HFFc6 (cell line): ENCODE results near the gene PRDM16. TPM values are rescaled to one million over a fixed set of nuclear protein-coding genes. Genes with fewer than 3 reads are reported as not detected.

Experiments
- DNase-seq: peaks from one replicate; pipeline ENCODE4 v3.0.0-alpha.2; 2018
- H3K27ac Mint-ChIP-seq: 2 replicates; pipeline ENCODE4 v1.8.0; 2020; ENCODE audit warnings: mild to moderate bottlenecking, mixed read lengths
- H3K27me3 Mint-ChIP-seq: 2 replicates; pipeline ENCODE4 v1.8.0; 2021; ENCODE audit warnings: mild to moderate bottlenecking, moderate library complexity, mixed read lengths; ENCODE audit not compliant: insufficient read depth
- H3K36me3 Mint-ChIP-seq: 2 replicates; pipeline ENCODE4 v1.8.0; 2021; ENCODE audit warnings: low read depth, mixed read lengths
- H3K4me1 Mint-ChIP-seq: 2 replicates; pipeline ENCODE4 v1.8.0; 2020; ENCODE audit warnings: low read depth, mixed read lengths
- H3K4me3 Mint-ChIP-seq: 2 replicates; pipeline ENCODE4 v1.8.0; 2020; ENCODE audit warnings: mild to moderate bottlenecking, moderate library complexity, mixed read lengths
- H3K9me3 Mint-ChIP-seq: 2 replicates; pipeline ENCODE4 v1.8.0; 2020; ENCODE audit warnings: mild to moderate bottlenecking, mixed read lengths
- total RNA-seq, 6 experiments: library from RNA; stranded (reverse); fragmentation: NEBNext Ultra II Directional; extraction: Animal tissue kit (Norgen Biotek cat#: 25700); gene quantifications; 2 replicates in 1 of 6; 3 replicates in 5 of 6; pipeline ENCODE4 v1.2.3, GENCODE V29; 2021
- TF ChIP-seq, protein P1 (sequence below): fragments of 200-600 bp; sonication (generic); IDR thresholded peaks from 2 replicates; pipeline ENCODE4 v1.5.0; 2021; ENCODE audit warnings: antibody characterized with exemption, mild to moderate bottlenecking

Gene PRDM16
- total RNA-seq, 6 experiments from 2014 or later, result not detected

DNA sequence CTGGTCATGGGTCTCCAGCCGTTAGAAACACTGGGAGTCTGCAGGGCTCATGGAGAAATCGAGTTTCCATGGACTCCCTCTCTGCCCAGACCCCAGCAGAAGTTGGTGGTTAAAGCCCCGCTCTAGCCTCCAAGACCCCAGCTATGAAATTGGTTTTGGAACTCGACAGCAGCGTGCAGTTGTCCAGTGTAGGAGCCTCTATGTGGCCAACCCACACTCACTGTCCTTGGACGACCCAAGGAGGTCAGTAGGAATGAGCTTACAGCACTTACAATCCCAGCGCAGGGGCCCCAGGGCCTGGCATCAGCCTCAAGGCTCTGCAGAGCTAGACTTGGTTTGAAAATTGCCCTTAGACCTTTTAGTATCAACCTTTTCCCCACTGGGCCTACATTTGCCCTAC lies 3.2 kb upstream of the PRDM16 start:
- no peaks in the 10 kb centered on the region for H3K9me3 Mint-ChIP-seq
- no peak overlapping the region for H3K4me3 Mint-ChIP-seq
- no peaks in the 10 kb centered on the region for H3K36me3 Mint-ChIP-seq
- H3K27ac Mint-ChIP-seq, result no peak overlapping the region
- peaks cover 22% of the 10 kb centered on the region for H3K27me3 Mint-ChIP-seq
- no peak for DNase-seq
- no peaks in the 10 kb centered on the region for H3K4me1 Mint-ChIP-seq
- TF ChIP-seq, protein P1, sequence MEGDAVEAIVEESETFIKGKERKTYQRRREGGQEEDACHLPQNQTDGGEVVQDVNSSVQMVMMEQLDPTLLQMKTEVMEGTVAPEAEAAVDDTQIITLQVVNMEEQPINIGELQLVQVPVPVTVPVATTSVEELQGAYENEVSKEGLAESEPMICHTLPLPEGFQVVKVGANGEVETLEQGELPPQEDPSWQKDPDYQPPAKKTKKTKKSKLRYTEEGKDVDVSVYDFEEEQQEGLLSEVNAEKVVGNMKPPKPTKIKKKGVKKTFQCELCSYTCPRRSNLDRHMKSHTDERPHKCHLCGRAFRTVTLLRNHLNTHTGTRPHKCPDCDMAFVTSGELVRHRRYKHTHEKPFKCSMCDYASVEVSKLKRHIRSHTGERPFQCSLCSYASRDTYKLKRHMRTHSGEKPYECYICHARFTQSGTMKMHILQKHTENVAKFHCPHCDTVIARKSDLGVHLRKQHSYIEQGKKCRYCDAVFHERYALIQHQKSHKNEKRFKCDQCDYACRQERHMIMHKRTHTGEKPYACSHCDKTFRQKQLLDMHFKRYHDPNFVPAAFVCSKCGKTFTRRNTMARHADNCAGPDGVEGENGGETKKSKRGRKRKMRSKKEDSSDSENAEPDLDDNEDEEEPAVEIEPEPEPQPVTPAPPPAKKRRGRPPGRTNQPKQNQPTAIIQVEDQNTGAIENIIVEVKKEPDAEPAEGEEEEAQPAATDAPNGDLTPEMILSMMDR, result no peak

DNA sequence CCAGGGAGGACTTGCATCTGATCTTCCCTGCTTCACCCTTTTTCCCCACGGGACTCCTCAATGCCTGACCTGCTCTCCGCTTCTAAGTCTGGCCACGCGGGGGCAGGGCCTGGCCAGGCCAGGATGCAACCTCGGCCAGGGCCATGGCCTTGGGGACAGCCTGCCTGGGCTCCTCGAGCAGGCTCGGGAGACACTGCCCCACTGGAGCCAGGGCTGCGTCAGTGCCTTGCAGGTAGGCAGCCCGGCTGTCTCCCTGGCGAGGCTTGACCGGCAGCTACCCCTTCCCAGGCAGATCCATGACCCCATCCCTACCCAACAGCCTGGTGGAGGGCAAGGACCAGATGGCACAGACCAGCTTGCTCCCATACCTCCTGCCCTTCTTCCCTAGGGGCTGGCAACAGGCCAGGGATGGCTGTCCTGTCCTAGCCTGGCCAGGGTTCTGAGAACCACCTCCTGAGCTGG lies 2.7 kb upstream of the PRDM16 start:
- Mint-ChIP-seq H3K9me3 (no peaks in the 10 kb centered on the region), H3K4me3 (no peak overlapping the region), H3K27me3 (peaks cover 22% of the 10 kb centered on the region)

DNA sequence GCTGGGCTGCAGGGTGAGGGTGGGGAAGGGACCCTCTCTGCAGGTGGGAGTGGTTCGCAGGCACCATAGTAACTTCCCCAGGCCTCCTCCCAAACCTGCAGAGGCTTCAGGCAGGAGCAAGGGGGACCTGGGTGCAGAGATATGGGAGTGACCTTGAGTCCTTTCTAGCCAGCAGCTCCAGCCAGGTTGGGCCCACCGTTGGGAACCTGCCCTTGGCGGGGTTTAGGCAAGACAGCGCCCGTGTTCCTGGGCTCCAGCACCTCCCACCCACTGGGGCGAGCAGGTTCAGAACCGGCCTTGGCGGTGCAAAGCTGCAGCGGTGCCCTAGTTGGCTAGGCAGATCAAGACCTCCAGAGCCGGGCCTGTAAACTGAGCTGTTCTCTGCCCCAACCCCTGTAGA lies 2.2 kb upstream of the PRDM16 start:
- H3K4me3 Mint-ChIP-seq, result no peak overlapping the region
- no peaks in the 10 kb centered on the region for H3K4me1 Mint-ChIP-seq
- TF ChIP-seq, protein P1, result no peak
- H3K36me3 Mint-ChIP-seq, result no peaks in the 10 kb centered on the region
- no peaks in the 10 kb centered on the region for H3K9me3 Mint-ChIP-seq
- no peak for DNase-seq
- no peak overlapping the region for H3K27ac Mint-ChIP-seq
- H3K27me3 Mint-ChIP-seq, result peaks cover 22% of the 10 kb centered on the region

More for the DNA sequence above, 2.7 kb upstream of the PRDM16 start:
- no peak overlapping the region for H3K27ac Mint-ChIP-seq
- no peaks in the 10 kb centered on the region for H3K36me3 Mint-ChIP-seq
- DNase-seq, result peak; percentile 3
- TF ChIP-seq, protein P1, result peak; percentile 66
- H3K4me1 Mint-ChIP-seq, result no peaks in the 10 kb centered on the region

DNA sequence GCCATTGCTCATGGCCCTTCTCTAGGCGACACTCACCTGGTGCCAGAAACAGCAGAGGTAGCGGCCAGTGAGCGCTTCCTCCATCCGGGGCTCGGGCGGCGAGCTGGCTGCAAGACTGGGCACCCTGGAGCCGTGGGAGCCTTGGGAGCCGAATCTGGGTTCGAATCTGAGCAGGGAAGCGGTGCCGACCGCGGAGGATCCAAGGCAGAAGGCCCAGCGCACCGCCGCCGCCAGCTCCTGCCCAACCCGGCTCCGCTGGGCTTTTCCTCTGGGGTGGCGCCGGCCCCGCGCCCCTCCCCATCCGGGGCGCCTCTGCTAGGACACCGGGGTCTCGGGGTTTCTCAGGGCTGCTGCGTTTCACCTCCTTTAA lies 1.7 kb upstream of the PRDM16 start:
- H3K4me1 Mint-ChIP-seq, result no peaks in the 10 kb centered on the region
- H3K27me3 Mint-ChIP-seq, result peaks cover 22% of the 10 kb centered on the region
- TF ChIP-seq, protein P1, result no peak
- H3K4me3 Mint-ChIP-seq, result no peak overlapping the region
- H3K27ac Mint-ChIP-seq, result no peak overlapping the region
- DNase-seq, result no peak
- no peaks in the 10 kb centered on the region for H3K9me3 Mint-ChIP-seq
- H3K36me3 Mint-ChIP-seq, result no peaks in the 10 kb centered on the region

DNA sequence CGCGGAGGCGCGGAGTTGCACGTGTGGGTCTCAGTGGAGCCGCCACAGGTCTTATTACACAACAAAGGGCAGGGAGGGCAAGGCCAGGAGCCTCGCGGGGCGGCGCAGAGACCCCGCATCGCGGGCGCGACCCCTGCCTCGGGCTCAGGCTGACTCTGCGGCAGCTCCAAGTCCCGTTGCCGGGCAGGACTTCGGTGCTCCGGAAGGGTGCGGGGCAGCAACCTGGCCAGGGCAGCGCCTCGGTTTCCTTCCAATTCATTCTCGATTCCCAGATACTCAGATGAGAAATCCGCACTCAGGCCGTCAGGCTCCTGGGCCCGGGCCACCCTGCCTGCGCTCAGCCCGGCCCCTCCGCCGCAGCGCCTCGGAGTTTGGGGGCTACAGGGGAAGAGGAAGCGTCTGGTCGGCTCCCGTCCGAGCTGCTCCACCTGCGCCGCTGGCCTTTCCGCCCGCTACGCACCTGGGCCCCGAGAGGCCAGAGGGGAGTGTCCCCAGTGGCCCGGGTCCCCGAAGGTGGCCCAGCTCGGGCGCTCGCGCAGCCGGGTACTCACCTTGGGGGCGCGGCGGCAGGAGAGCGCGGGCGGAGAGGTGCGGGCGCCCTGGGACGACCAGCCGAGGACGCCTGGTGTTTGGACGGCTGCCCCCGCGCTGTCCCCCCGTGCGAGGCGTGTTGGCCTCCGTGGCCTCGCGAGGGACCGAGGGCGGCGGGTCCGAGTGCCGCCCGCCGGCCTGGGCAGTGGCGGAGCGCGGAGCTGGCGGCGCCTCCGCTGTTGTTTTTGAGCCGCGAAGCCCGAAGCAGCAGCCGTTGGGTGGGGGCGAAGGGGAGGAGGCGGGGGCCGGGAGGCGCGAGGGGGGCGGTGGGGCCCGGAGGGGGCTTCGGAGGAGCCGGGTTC lies 1.1 kb upstream of the PRDM16 start:
- TF ChIP-seq, protein P1, result no peak
- no peak overlapping the region for H3K4me3 Mint-ChIP-seq
- no peaks in the 10 kb centered on the region for H3K9me3 Mint-ChIP-seq
- H3K36me3 Mint-ChIP-seq, result no peaks in the 10 kb centered on the region
- no peak overlapping the region for H3K27ac Mint-ChIP-seq
- DNase-seq, result no peak
- H3K4me1 Mint-ChIP-seq, result no peaks in the 10 kb centered on the region
- H3K27me3 Mint-ChIP-seq, result peaks cover 22% of the 10 kb centered on the region; the same call in 1 of the 2 replicates
